Measurements from ENCODE around the gene GRIK1.
"Not testable (repeated sequence)": the region's sequence is repeated elsewhere in the genome, so short reads cannot be mapped to it uniquely, and the experiment has no call there.

GRIK1 gene

GRCh38 chr21:29606613-29607012, 333.2 kb downstream of the GRIK1 start:
- DNase-seq (ENCODE audit: low spot score): no peak

GRCh38 chr21:29605219-29605618, 334.6 kb downstream of the GRIK1 start:
- not testable (repeated sequence) for DNase-seq (ENCODE audit: low spot score)

GRCh38 chr21:29604076-29604475, 335.7 kb downstream of the GRIK1 start:
- DNase-seq (ENCODE audit: low spot score): no peak

GRCh38 chr21:29601047-29601446, 338.7 kb downstream of the GRIK1 start:
- DNase-seq (ENCODE audit: low spot score): no peak

- DNase-seq (ENCODE audit: low spot score): no peak
Observed at GRCh38 chr21:29586696-29587095, 353.1 kb downstream of the GRIK1 start.

- DNase-seq (ENCODE audit: low spot score): no peak
Observed at GRCh38 chr21:29585462-29585861, 354.3 kb downstream of the GRIK1 start.

- no peak for DNase-seq (ENCODE audit: low spot score)
Observed at GRCh38 chr21:29583424-29583924, 356.3 kb downstream of the GRIK1 start.

- no peak for DNase-seq (ENCODE audit: low spot score)
Observed at GRCh38 chr21:29582855-29583254, 356.9 kb downstream of the GRIK1 start.

GRCh38 chr21:29581393-29581792, 358.4 kb downstream of the GRIK1 start:
- DNase-seq (ENCODE audit: low spot score): no peak

GRCh38 chr21:29580732-29581285, 359.0 kb downstream of the GRIK1 start:
- no peak for DNase-seq (ENCODE audit: low spot score)

- DNase-seq (ENCODE audit: low spot score): no peak
Observed at GRCh38 chr21:29578306-29578705, 361.5 kb downstream of the GRIK1 start.

- no peak for DNase-seq (ENCODE audit: low spot score)
Observed at GRCh38 chr21:29571949-29572348, 367.8 kb downstream of the GRIK1 start.

GRCh38 chr21:29568020-29568697, 371.6 kb downstream of the GRIK1 start:
- no peak for DNase-seq (ENCODE audit: low spot score)

- DNase-seq (ENCODE audit: low spot score): no peak
Observed at GRCh38 chr21:29557931-29558725, 381.7 kb downstream of the GRIK1 start.

- no peak for DNase-seq (ENCODE audit: low spot score)
Observed at GRCh38 chr21:29557200-29557599, 382.6 kb downstream of the GRIK1 start.

- no peak for DNase-seq (ENCODE audit: low spot score)
Observed at GRCh38 chr21:29555601-29556000, 384.2 kb downstream of the GRIK1 start.

- DNase-seq (ENCODE audit: low spot score): no peak
Observed at GRCh38 chr21:29550205-29550604, 389.6 kb downstream of the GRIK1 start.

GRCh38 chr21:29549614-29550013, 390.2 kb downstream of the GRIK1 start:
- DNase-seq (ENCODE audit: low spot score): no peak

GRCh38 chr21:29547998-29548397, 391.8 kb downstream of the GRIK1 start:
- no peak for DNase-seq (ENCODE audit: low spot score)

GRCh38 chr21:29546071-29546470, 393.7 kb downstream of the GRIK1 start:
- no peak for DNase-seq (ENCODE audit: low spot score)

GRCh38 chr21:29540289-29540688, 399.5 kb downstream of the GRIK1 start:
- DNase-seq (ENCODE audit: low spot score): no peak

- no peak for DNase-seq (ENCODE audit: low spot score)
Observed at GRCh38 chr21:29538115-29538514, 401.7 kb downstream of the GRIK1 start.

GRCh38 chr21:29534448-29534847, 405.3 kb downstream of the GRIK1 start:
- no peak for DNase-seq (ENCODE audit: low spot score)
